GM19372 (cell line): ENCODE data around the gene FKBP2.
A peak's percentile ranks its signal among the peaks of the same experiment; 100 is the strongest.

Experiments used
- ATAC-seq: cut with Tn5 transposase; IDR thresholded peaks from one replicate; pipeline ENCODE4 v1.9.1; 2021; ENCODE audit warnings: mild to moderate bottlenecking, low read depth, moderate library complexity; ENCODE audit not compliant: unreplicated experiment

FKBP2 gene

DNA sequence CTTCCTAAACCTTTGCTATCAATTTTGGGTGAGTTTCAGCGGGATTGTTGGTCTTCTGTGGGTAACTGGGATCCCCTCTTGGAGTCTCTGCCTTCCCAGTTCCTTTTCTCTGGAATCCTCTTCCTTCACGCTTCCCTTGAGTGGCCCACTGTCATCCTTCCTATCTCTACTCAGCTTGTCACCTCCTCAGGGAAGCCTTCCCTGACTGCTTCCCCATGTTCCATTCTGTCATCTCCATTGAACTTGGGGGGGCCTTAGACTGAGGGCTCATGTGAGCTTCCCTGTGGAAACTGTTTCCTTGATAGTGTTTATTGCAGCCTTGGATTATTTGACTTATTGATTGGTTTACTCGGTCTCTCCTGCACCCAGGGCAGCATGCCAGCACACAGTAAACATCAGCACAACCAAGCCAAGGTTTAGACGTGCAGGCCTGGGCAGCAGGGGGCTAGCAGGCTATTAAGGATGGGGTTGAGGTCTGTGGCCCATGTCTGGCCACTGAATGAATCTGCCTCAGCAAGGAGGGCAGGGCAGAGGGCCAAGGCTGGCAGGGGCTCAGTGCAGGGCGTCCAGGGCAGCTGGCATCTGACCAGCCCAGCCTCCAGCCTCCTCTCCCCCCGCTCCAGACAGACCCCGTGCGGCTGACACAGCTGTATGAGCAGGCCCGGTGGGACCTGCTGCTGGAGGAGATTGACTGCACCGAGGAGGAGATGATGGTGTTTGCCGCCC lies 22.1 kb upstream of the FKBP2 start:
- ATAC-seq = no peak

DNA sequence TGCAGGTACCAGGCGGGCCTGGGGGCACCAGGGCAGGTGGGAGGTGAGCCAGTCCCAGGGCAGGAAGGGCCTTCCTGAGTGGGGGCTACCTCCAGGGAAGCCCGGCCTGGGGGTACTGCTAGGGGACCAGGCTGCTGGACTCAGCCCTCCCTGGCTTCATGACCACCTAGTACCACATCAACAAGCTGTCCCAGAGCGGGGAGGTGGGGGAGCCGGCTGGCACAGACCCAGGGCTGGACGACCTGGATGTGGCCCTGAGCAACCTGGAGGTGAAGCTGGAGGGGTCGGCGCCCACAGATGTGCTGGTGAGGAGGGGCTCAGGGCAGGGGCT lies 21.6 kb upstream of the FKBP2 start:
- ATAC-seq = no peak

DNA sequence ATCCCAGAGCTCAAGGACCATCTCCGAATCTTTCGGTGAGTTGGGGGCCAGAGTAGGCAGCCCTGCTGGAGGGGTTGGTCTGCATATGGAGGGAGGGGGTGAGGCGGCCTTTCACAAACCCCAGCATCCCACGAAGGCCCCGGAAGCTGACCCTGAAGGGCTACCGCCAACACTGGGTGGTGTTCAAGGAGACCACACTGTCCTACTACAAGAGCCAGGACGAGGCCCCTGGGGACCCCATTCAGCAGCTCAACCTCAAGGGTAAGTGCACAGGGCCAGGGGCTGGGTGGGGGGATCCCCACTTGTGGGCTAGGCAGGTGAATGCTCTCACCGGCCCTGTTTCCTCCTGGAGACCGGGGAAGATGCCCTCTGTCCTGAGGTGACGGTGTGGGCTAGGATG lies 21.1 kb upstream of the FKBP2 start:
- no peak for ATAC-seq

GRCh38 chr11:64220271-64220670 lies 20.6 kb upstream of the FKBP2 start:
- ATAC-seq = no peak

- ATAC-seq = no peak
These were observed 20.1 kb upstream of the FKBP2 start for GRCh38 chr11:64220798-64221197.

DNA sequence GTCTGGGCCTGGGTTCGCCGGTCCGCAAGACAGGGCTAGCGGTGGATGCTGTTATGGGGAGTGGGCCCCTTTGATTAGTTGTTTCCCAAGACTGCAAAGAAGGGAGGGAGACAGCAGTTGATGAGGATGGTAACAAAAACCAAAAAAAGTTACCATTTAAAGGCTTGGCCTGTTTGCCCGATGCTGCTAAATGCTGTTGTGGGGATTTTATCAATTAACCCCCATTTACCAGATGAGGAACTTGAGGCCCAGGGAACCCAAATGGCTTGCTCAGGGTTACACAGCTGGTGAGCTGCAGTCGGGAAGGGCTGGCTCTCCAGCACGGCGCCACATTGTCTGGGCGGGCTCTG lies 18.3 kb upstream of the FKBP2 start:
- ATAC-seq = no peak

GRCh38 chr11:64223001-64223651 lies 17.8 kb upstream of the FKBP2 start:
- ATAC-seq = no peak

DNA sequence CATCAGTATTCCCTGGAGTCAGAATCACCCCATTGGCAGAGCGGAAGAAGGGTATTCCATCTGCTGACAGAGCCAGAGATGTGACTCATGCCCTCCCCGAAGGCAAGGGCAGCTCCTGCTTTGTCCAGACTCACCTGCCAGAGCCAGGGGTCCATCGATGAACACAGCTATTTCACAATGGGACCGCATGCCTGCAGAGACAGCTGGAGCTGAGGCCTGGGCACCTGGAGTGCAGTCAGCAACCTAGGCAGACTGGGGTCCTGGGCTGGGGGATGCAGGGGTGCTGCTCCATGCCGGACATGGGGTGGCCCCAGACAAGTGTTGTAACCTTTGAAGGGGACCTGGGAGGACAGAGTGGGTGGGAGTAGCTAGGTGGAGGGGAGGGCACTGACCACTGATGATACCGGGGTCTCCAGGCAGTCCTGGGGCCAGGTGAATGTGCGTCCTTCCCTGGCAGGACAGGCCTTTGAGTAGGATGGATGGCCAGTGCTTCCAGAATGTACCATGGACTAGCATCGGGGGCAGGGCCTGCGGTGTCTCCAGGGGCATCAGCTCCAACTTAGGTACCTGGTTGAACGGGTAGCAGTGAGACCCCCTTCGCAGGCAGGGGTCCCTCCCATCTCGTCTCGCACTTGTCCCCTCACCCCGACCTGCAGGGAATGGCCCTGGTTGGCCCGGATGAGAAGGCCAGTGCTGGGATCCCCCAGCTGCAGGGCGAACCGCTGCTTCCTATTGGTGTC lies 16.6 kb upstream of the FKBP2 start:
- no peak for ATAC-seq

- no peak for ATAC-seq
These were observed 15.8 kb upstream of the FKBP2 start for GRCh38 chr11:64224891-64225607.

DNA sequence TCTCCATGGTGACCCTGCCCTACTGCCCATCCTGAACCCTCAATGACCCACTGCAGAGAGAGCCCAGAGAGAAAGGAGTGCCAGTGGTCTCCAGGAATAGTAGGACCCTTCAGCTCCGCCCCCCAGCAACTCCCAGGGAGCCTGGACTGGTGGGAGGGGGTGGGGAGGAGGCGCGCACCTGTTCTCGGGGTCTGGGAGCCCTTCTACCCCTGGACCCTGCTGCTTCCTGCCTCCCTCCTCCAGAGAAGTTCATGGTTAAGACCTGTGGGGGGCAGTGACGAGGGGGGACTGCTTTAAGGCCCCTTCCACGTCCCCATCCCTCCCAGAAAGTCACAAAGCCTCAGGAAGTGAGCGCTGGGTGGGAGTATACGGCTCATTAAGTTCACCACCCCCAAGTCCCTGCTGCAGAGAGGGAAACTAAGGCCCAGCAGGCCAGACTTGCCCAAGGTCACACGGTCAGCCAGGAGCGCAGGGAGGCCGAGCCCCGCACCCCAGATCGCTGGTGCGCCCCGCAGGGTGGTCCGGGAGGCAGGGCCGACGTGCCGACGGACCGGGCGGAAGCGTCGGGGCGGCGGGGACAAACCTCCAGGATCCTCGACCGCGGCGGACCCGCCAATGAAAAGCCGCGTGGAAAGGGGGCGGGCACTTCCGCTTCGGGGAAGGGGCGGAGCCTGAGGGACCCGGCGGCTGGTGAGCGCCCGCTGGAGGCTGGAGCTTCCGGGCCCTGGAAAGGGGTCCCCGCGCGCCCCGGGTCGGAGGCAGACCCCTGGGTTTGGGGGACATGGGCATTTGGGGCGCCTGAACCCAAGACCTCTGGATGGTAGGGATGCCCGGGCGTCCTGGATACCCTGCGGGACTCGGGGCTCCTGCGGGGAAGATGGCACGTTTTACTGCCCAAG lies 15.0 kb upstream of the FKBP2 start, which contains the start of the genes NUDT22 and TRPT1:
NUDT22 (plus strand) TSS at position 667 of the 899 bp plus-strand sequence. CDS start 379 bp downstream, outside the sequence.
TRPT1 (minus strand) TSS at position 579 of the 899 bp plus-strand sequence; CDS start at position 253, 326 bp downstream.
- peak; percentile 41 for ATAC-seq

DNA sequence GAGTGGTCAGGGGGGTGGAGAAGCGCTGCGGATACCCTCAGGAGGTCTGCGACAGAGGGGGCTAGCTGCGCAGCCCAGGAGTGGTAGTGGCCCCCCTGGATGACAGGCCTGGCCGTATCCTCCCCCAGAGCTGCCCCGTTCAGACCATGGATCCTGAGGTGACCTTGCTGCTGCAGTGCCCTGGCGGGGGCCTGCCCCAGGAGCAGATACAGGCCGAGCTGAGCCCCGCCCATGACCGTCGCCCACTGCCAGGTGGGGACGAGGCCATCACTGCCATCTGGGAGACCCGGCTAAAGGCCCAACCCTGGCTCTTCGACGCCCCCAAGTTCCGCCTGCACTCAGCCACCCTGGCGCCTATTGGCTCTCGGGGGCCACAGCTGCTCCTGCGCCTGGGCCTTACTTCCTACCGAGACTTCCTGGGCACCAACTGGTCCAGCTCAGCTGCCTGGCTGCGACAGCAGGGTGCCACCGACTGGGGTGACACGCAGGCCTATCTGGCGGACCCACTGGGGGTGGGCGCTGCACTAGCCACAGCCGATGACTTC lies 14.3 kb upstream of the FKBP2 start:
- ATAC-seq = no peak

GRCh38 chr11:64227405-64227956 lies 13.4 kb upstream of the FKBP2 start:
- no peak for ATAC-seq

DNA sequence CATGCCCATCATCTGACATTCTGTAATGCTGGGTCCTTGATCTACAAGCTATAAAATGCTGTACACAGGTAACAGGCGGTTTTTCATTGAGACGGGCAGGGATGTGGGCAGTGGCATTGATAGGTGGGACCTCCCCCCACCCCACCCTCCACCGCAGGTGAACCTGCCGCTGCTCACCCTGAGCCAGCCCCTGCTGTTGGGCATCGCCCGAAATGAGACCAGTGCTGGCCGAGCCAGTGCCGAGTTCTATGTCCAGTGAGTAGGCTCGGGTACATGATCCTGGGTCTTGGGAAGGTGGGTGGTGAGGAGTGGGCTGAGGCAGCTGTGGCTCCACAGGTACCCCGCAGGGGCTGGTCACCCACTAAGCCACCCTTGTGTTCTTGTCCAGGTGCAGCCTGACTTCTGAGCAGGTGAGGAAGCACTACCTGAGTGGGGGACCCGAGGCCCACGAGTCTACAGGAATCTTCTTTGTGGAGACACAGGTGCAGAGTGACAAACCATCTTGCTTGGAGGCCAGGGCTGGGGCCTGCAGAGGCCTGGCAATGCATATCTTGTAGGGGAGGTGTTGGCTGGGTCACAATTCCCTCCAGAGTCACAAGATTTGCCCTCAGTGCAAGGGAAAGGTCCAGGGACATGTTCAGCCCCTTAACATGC lies 11.7 kb upstream of the FKBP2 start:
- ATAC-seq = no peak

- no peak for ATAC-seq
These were observed 11.1 kb upstream of the FKBP2 start for GRCh38 chr11:64229744-64230170.

- peak; percentile 50 for ATAC-seq
These were observed 10.5 kb upstream of the FKBP2 start, which contains the start of gene DNAJC4 for GRCh38 chr11:64230171-64230984. TSS of gene DNAJC4 (plus strand) at chr11:64230548. CDS start at chr11:64230855, 307 bp downstream.

- no peak for ATAC-seq
These were observed 9.9 kb upstream of the FKBP2 start for GRCh38 chr11:64230985-64231365.

GRCh38 chr11:64231546-64231945 lies 9.3 kb upstream of the FKBP2 start:
- no peak for ATAC-seq
